AG08396 (cell line): Measurements from ENCODE around the gene CCKAR.
"Not testable (repeated sequence)": the region's sequence is repeated elsewhere in the genome, so short reads cannot be mapped to it uniquely, and the experiment has no call there.

Experiments used
- DNase-seq: peaks from one replicate; pipeline ENCODE4 v3.0.0; 2012; ENCODE audit warnings: low spot score, mixed read lengths

The CCKAR gene

GRCh38 chr4:26490111-26490959 is at the start of gene CCKAR:
Gene CCKAR, minus strand, starts transcription at chr4:26490484. Its CDS starts 217 bp downstream, at chr4:26490267.
- no peak for DNase-seq

- no peak for DNase-seq
These were observed 43.4 kb upstream of the CCKAR start for GRCh38 chr4:26533685-26534084.

- DNase-seq, result no peak
These were observed 41.3 kb upstream of the CCKAR start for GRCh38 chr4:26531491-26532116.

- DNase-seq, result no peak
These were observed 39.8 kb upstream of the CCKAR start for GRCh38 chr4:26530099-26530498.

- DNase-seq, result no peak
These were observed 39.2 kb upstream of the CCKAR start for GRCh38 chr4:26529479-26529878.

- DNase-seq, result no peak
These were observed 35.5 kb upstream of the CCKAR start for GRCh38 chr4:26525771-26526150.

GRCh38 chr4:26525136-26525770 is 35.0 kb upstream of the CCKAR start:
- DNase-seq, result peak; percentile 70

- no peak for DNase-seq
These were observed 33.7 kb upstream of the CCKAR start for GRCh38 chr4:26524011-26524410.

- DNase-seq, result peak; percentile 18
These were observed 32.2 kb upstream of the CCKAR start for GRCh38 chr4:26522478-26522877.

GRCh38 chr4:26520728-26521450 is 30.6 kb upstream of the CCKAR start:
- DNase-seq, result no peak

- no peak for DNase-seq
These were observed 25.7 kb upstream of the CCKAR start for GRCh38 chr4:26515936-26516335.

GRCh38 chr4:26510334-26510964 is 20.2 kb upstream of the CCKAR start:
- DNase-seq, result no peak

GRCh38 chr4:26509681-26510333 is 19.5 kb upstream of the CCKAR start:
- DNase-seq, result no peak

GRCh38 chr4:26507286-26507685 is 17.0 kb upstream of the CCKAR start:
- DNase-seq, result no peak

GRCh38 chr4:26503844-26504243 is 13.6 kb upstream of the CCKAR start:
- DNase-seq, result no peak

- no peak for DNase-seq
These were observed 13.1 kb upstream of the CCKAR start for GRCh38 chr4:26503427-26503826.

GRCh38 chr4:26500565-26500999 is 10.3 kb upstream of the CCKAR start:
- not testable (repeated sequence) for DNase-seq

GRCh38 chr4:26496207-26496783 is 6.0 kb upstream of the CCKAR start:
- no peak for DNase-seq

- no peak for DNase-seq
These were observed 3.2 kb upstream of the CCKAR start for GRCh38 chr4:26493461-26493860.

- DNase-seq, result no peak
These were observed 1.3 kb upstream of the CCKAR start for GRCh38 chr4:26491449-26492170.
